Lung microvascular endothelial cell (primary cell): ENCODE data around the gene TSPAN31. TPM values are rescaled to one million over a fixed set of nuclear protein-coding genes. Genes with fewer than 3 reads are reported as not detected.
A peak's percentile ranks its signal among the peaks of the same experiment; 100 is the strongest.

Experiments
- DNase-seq, 2 donors: peaks; one replicate each; pipeline versions ENCODE4 v3.0.0 to v3.0.0-alpha.2; 2010; ENCODE audit warnings: low read depth in 2 of 2
- total RNA-seq: library from RNA; depleted of rRNA; stranded (reverse); fragments of >200 nt; gene quantifications from 2 replicates; pipeline ENCODE4 v1.2.1, GENCODE V29; 2014

TSPAN31 gene
- total RNA-seq, 1 donor from 2014 or later: 62.5 TPM

DNA sequence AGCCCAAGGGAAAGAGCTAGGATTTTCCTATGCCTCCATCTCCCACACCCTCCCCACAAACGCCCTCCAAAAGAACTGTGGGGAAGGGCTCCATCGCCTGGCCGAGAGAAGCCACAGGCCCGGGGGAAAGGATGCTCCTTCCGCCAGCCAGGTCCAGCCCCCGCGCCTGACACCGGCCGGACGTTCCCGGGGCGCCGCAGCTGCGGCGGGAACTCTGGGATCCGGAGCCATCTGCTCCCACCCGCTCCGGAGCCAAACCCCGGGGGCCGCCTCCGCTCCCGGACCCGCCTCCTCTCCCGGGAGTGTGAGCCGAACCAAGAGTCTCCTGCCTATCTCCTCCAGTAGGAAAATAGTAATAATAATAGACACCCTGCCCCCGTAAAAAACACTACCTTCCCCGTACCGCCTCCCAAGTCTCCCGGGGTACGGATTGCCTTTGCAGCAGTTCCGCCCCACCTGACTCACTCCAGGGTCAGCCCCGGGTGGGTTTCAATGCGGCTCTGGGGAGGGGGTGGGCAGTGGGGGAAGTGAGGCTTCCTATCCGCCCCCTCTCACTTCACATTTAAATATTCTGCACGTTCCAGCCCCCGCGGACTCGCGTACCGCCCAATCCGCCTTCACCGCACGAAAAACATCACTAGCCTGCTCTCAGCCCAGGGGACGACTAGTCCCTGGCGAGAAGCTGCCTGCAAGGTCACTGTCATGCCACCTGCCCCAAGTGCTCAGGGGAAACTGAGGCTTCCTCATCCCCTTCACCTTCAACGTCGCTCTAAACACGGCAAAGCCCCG is 8.7 kb upstream of the TSPAN31 start:
- DNase-seq: peak in 1 of 2 donors; percentile 44

DNA sequence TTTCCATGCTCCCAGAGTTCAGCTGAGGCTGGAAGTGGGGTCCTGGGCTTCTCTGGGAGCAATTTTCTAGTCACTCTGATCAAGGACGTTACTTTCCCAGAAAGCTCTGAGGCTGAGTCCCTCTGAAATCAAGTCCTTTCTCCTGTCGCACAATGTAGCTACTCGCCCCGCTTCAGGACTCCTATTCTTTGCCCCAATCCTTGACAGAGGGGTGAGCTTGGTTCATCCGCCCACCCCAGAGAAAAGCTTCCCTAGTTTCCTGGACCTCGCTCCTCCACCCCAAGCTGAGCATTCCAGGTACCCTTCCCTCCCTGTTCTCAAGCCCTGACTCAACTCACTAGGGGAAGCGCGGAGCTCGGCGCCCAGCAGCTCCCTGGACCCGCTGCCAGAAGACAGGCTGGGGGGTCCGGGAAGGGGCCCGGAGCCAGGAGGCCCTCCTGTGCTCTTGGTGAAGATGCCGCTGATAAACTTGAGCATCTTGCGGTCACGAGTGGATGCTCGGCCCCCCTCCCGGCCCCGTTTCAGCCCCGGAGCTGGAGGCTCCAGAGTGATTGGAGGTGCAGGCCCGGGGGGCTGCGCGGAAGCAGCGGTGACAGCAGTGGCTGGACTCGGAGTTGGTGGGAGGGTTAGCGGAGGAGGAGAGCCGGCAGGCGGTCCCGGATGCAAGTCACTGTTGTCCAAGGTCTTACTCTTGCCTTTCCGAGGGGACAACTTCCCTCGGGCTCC is 7.9 kb upstream of the TSPAN31 start:
- DNase-seq: no peak

GRCh38 chr12:57737467-57738460 is 7.1 kb upstream of the TSPAN31 start:
- peak in 1 of 2 donors; percentile 29 for DNase-seq

- no peak for DNase-seq
Observed at GRCh38 chr12:57738661-57739237, 6.1 kb upstream of the TSPAN31 start, which contains the start of gene AGAP2. TSS of gene AGAP2 (minus strand) at chr12:57738742. CDS start at chr12:57738246, 496 bp downstream.

DNA sequence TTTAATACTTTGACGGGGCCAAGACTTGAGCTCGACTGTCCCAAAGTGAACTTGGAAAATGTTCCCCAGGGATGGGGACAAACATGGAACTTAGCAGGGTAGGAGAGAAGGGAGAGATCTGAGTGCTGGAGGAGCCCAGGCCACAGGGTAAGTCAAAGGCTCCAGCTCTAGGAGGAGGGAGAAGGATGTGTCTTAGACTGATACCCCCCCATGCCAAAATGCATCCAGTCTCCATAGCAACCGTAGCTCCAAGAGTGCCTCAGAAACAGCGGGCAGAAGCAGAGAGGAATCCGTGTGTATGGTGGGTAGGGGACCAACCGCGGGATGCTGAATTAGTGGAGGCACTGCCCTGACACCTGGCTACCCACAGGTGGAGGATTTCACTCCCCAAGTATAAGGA is 5.5 kb upstream of the TSPAN31 start:
- DNase-seq: no peak

GRCh38 chr12:57739914-57740538 is 4.8 kb upstream of the TSPAN31 start:
- DNase-seq: no peak

DNA sequence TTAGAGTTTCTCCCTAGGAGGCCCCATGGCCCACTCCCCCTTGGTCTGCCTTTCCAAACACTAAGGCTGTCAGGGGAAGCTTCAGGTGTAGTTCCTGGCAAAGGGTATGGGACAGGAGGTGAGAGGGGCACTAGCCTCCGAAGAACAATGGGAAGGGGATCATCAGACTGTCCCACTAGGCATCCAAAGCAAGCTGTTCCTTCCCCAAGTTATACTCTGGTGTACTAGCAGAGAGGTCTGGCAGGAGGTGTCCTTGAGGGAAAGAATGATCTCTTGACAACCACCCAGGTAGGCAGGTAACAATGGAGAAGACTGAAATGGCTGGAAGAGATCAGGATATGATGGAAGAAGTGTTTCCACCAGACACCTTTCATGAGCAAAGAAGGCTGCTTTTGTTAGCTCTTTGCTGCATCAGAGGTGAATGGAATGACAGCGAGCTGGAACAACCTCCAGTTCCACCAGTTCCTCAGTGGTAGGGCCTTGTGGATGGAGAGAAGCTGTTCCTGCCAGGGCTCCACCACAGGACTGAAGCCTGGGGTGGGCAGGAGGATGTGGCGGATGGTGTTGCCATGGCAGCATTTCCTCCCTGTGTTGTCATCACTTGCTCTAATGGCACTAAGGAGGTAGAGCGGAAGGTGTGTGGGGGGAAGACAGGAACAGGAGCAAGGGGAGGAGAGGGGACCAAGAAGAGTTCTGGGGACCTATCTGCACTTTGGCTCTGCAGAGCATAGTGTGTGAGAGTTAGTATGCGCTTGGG is 4.0 kb upstream of the TSPAN31 start:
- DNase-seq: peak; percentile 35 to 58

DNA sequence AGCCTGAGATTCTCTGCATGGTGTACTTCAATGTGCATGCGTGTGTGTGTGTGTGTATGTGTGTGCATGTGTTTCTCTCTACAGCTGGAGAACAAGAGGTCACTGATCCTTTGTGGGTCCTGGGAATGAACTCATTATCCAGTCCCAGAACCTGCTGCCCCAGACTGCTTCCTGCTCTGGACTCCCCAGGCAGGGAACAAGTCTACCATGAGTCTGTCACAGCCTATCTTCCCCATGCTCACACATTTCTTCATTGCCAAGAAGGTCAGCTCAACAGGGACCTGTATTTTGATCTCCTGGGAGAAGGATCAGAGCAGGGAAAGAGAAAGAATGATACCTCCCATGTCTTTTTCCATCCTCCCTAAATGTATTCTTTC is 3.4 kb upstream of the TSPAN31 start:
- peak in 1 of 2 donors; percentile 32 for DNase-seq

- DNase-seq: no peak
Observed at GRCh38 chr12:57741844-57742738, 2.7 kb upstream of the TSPAN31 start.

GRCh38 chr12:57743769-57744168 is 1.1 kb upstream of the TSPAN31 start:
- DNase-seq: no peak

DNA sequence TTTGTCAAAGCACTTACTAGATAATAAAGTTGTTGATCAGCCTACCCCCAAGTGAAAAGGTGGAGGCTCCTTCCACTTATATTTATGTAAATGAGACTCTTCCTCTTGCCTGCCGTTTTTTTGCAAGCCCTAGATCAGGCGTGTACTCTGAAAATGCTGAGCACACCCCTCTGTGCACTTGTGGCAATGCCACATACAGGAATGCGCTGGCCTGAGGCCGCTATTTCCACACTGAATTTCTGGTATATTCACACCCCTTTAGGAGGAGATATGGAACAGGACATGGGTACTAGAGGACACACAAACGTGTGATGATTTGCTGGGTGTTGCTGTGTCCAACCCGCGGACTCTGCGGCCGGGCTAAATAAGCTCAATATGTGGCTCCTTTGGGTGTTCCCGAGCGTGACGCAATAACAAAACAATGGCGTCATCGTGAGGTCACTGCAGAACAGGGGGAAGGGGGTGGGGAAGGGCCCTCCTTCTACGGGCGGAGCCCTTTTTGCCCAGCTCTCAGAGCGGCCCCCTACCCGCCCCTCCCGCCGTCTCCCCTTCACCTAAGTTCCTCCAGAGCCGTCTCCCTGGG is 554 bp upstream of the TSPAN31 start:
- DNase-seq: peak in 1 of 2 donors; percentile 84

DNA sequence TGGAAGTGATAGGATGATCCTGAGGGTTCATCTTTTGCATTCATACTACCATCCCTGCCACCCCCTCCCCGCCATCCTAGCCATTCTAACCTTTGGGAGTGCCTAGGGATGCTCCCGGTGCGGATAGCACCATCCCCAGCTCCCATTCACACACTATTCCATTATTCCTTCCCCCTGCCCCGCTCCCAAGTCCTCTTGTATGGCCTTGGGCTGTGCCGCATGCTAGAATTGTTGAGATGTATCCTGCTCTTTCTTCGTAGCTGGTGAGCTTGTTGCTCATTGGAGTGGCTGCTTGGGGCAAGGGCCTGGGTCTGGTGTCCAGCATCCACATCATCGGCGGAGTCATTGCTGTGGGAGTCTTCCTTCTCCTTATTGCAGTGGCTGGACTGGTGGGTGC is 644 bp downstream of the TSPAN31 start:
- no peak for DNase-seq

DNA sequence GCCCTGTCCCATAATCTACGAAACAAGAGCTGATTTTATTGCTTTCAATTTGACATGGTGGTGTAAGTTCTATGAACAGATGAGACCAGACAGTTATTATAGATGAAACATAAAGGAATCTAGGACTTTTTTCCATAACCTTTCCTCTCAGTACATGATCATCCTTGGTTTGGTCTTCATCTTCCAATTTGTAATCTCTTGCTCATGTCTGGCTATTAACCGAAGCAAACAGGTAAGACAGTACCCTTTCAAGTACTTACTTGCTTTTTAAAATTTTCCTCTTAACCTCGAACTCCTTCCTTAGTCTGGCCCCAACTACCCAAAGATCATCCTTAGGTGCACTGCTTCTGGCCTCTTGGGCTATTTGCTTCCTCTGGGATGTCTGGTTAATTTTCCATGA is 1.2 kb downstream of the TSPAN31 start:
- DNase-seq: no peak

DNA sequence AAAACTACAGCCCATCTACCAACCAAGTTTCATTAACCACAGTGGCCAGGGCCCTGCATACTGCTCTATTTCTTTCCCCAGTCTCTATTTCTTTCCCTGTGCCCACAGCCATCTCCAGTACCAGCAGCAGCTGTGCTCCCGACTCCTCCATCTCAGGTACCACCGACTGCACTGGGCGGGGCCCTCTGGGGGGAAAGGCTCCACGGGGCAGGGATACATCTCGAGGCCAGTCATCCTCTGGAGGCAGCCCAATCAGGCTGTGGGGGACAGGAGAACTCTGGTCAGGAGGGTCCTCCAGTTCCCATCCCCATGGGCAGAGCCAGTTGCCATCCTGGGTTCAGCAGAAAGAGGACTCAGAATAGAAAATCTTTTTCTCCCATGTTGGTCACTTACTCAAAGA is 4.2 kb downstream of the TSPAN31 start:
- no peak for DNase-seq

GRCh38 chr12:57750561-57751431 is 6.0 kb downstream of the TSPAN31 start:
- no peak for DNase-seq

- DNase-seq: no peak
Observed at GRCh38 chr12:57751432-57751787, 6.6 kb downstream of the TSPAN31 start.

GRCh38 chr12:57751788-57752667 is 7.2 kb downstream of the TSPAN31 start, which contains the start of gene CDK4:
TSS of gene CDK4 (minus strand) at chr12:57752310. CDS start at chr12:57751717, 593 bp downstream.
- peak; percentile 100 for DNase-seq
